Gastroesophageal sphincter (tissue), 4 donors: ENCODE results near the gene HNRNPR. TPM values are rescaled to one million over a fixed set of nuclear protein-coding genes. Genes with fewer than 3 reads are reported as not detected.

Experiments used
- ATAC-seq: fragments of 150-250 bp; one replicate; pipeline ENCODE4 v1.9.1; 2016; ENCODE audit warnings: mild to moderate bottlenecking, moderate library complexity
- H3K27ac ChIP-seq, 4 donors: fragments of 200-600 bp; sonication (generic) in 3 of 4; 1 replicate in 3 of 4; 2 replicates in 1 of 4; pipeline ENCODE4 v1.5.1; 2016 to 2019
- H3K27me3 ChIP-seq: fragments of 200-600 bp; sonication (generic); one replicate; pipeline ENCODE4 v1.5.1; 2019
- H3K36me3 ChIP-seq, 2 donors: fragments of 200-600 bp; sonication (generic); one replicate each; pipeline ENCODE4 v1.5.1; 2019; ENCODE audit warnings: control low read depth in 1 of 2
- H3K4me1 ChIP-seq, 3 donors: fragments of 200-600 bp; sonication (generic); 1 replicate in 2 of 3; 2 replicates in 1 of 3; pipeline ENCODE4 v1.5.1; 2016 to 2019; ENCODE audit warnings: control low read depth in 2 of 3
- H3K4me3 ChIP-seq, 2 donors: fragments of 200-600 bp; sonication (generic); one replicate each; pipeline ENCODE4 v1.5.1; 2019; ENCODE audit warnings: mild to moderate bottlenecking in 1 of 2, moderate library complexity in 1 of 2
- H3K9me3 ChIP-seq, 3 donors: fragments of 200-600 bp; sonication (generic); one replicate each; pipeline ENCODE4 v1.5.1; 2017 to 2019; ENCODE audit warnings: control low read depth in 2 of 3
- EP300 ChIP-seq: sonication (generic); formaldehyde crosslinking; IDR thresholded peaks from one replicate; pipeline ENCODE4 v1.6.1; 2017; ENCODE audit warnings: antibody characterized with exemption, mild to moderate bottlenecking
- POLR2A ChIP-seq, 2 donors: fragments of 450-650 bp; IDR thresholded peaks; one replicate each; pipeline ENCODE4 v1.6.1; 2017; ENCODE audit warnings: antibody characterized with exemption in 2 of 2, mild to moderate bottlenecking in 2 of 2, moderate library complexity in 1 of 2
- POLR2AphosphoS5 ChIP-seq: sonication (generic); formaldehyde crosslinking; IDR thresholded peaks from one replicate; pipeline ENCODE4 v1.6.1; 2017; ENCODE audit warnings: antibody characterized with exemption
- WGBS, 2 donors: methylation state at CpG; one replicate each; pipeline ENCODE4 v1.1.5; 2018; ENCODE audit warnings: low coverage in 1 of 2; 5-methylcytosine and 5-hydroxymethylcytosine counted together
- total RNA-seq, 4 donors: library from RNA; depleted of rRNA; stranded (reverse); fragments of >200 nt; gene quantifications; one replicate each; pipeline ENCODE4 v1.1.0, GENCODE V29; 2016
- TF ChIP-seq, protein P1 (sequence below), 4 experiments: fragments of 200-600 bp in 2 of 4; fragments of 450-650 bp in 2 of 4; sonication (generic) in 1 of 4; IDR thresholded peaks; one replicate each; pipeline ENCODE4 v1.5.1; 2017 to 2019; ENCODE audit warnings: antibody characterized with exemption in 4 of 4, mild to moderate bottlenecking in 2 of 4, moderate library complexity in 2 of 4

The HNRNPR gene
- total RNA-seq, 4 donors from 2014 or later, result 67.5 to 91.1 (median 73.6) TPM

DNA sequence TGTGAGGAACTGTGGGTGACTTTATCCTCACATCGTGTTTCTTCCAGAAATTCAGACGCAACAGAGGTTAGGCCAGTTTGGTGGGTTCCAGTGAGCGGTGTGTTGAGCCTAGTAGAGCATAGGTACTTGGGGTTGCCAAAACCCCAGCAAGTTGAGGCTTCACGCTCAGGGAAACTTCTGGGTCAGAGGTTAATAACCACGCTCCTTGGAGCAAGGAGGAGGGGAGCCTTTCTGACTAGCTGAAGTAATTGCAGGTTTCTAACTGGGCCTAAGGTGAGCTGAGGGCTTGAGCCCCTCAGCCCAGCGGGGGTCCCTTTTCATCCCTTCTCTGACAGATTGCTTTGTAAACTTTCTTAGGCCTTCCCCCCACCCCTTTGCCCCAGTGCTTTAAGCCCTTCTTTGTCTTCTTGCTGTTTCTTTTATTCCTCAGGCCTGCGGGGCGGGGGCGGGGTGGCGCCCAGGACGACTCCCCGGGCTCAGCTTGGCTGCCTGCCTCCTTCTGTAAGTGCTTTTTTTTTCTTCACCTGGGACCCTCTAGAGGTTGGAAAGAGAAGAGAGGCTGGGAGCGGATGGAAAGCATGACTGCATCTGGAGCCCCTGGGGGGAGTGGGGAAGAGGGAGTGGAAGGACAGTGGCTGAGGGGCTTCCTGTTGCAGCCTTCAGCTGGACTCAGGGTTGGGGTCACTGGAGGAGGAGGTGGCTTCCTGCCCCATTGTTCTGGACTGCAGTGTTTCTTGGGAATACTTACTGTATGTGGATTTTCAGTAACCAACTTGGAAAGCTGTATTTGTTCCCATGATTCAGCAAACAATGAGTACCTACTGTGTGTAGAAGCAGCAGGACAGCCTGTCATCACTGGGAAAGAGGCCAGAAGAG, 26.9 kb upstream of the HNRNPR start:
- ATAC-seq, result no peak
- H3K4me3 ChIP-seq, result peak overlapping the region in 1 of 2 donors; percentile 64
- no peaks in the 10 kb centered on the region for H3K27me3 ChIP-seq
- peaks cover 5 to 52% (median 32%) of the 10 kb centered on the region in 3 donors for H3K4me1 ChIP-seq
- 9 to 30% methylated on average over 4 to 7 of the region's 13 CpGs for WGBS, 2 donors
- no peaks in the 10 kb centered on the region for H3K9me3 ChIP-seq
- peak overlapping the region in 3 of 4 donors; percentile 95 to 100 (median 99) for H3K27ac ChIP-seq
- H3K36me3 ChIP-seq, result peaks cover 0 to 10% of the 10 kb centered on the region in 2 donors
- TF ChIP-seq POLR2A (IDR thresholded peaks at IDR 0.05), result no peak
- TF ChIP-seq POLR2AphosphoS5, result no peak
- TF ChIP-seq, protein P1, sequence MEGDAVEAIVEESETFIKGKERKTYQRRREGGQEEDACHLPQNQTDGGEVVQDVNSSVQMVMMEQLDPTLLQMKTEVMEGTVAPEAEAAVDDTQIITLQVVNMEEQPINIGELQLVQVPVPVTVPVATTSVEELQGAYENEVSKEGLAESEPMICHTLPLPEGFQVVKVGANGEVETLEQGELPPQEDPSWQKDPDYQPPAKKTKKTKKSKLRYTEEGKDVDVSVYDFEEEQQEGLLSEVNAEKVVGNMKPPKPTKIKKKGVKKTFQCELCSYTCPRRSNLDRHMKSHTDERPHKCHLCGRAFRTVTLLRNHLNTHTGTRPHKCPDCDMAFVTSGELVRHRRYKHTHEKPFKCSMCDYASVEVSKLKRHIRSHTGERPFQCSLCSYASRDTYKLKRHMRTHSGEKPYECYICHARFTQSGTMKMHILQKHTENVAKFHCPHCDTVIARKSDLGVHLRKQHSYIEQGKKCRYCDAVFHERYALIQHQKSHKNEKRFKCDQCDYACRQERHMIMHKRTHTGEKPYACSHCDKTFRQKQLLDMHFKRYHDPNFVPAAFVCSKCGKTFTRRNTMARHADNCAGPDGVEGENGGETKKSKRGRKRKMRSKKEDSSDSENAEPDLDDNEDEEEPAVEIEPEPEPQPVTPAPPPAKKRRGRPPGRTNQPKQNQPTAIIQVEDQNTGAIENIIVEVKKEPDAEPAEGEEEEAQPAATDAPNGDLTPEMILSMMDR (IDR thresholded peaks at IDR 0.05), result no peak
- no peak for TF ChIP-seq EP300

DNA sequence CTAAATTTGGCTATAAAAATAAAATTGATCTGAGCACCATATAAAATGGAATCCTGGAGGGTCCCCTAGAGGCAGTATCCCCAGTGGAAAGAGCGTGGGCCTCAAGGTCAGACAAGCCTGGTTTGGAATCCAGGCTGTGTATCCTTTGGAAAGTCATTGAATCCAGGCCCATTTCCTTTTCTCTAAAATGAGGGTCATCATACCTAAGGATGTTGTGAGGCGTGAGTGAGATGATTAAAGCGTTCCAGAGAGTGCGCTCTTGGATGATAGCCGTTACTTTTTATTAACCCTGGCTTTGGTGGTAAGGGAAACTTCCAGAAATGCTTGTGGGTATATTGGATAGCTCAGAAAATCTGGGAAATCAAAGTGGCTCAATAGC, 26.2 kb upstream of the HNRNPR start:
- Histone ChIP-seq H3K27me3 (no peaks in the 10 kb centered on the region), H3K27ac (peak overlapping the region; percentile 86 to 100 (median 97)), H3K4me1 (peaks cover 5 to 56% (median 32%) of the 10 kb centered on the region in 3 donors), H3K36me3 (peaks cover 0 to 16% of the 10 kb centered on the region in 2 donors), H3K9me3 (no peaks in the 10 kb centered on the region), H3K4me3 (peak overlapping the region in 1 of 2 donors; percentile 64)
- ATAC-seq, result no peak
- TF ChIP-seq POLR2AphosphoS5 (no peak), EP300 (no peak), POLR2A (IDR thresholded peaks at IDR 0.05) (no peak)
- TF ChIP-seq, protein P1 (IDR thresholded peaks at IDR 0.05), result no peak
- 25 to 31% methylated on average over 3 to 5 of the region's 5 CpGs for WGBS, 2 donors

GRCh38 chr1:23369335-23370013, 25.4 kb upstream of the HNRNPR start, which contains the start of gene ZNF436:
ZNF436 (minus strand) TSS chr1:23369836; CDS start chr1:23368005, 1,831 bp downstream.
- Histone ChIP-seq H3K36me3 (peaks cover 0 to 24% of the 10 kb centered on the region in 2 donors), H3K27me3 (no peaks in the 10 kb centered on the region), H3K4me1 (peaks cover 5 to 56% (median 32%) of the 10 kb centered on the region in 3 donors), H3K4me3 (peak within 1 kb of the TSS; percentile 46 to 64), H3K9me3 (peaks cover 0 to 5% (median 0%) of the 10 kb centered on the region in 3 donors), H3K27ac (peak within 1 kb of the TSS; percentile 86 to 100 (median 97))
- WGBS, 2 donors, result 0% methylated on average over 5 to 17 of the region's 29 CpGs
- ATAC-seq, result no peak
- TF ChIP-seq POLR2AphosphoS5 (peak; percentile 36), POLR2A (IDR thresholded peaks at IDR 0.05) (peak in 1 of 2 donors; percentile 44), EP300 (no peak)
- TF ChIP-seq, protein P1 (IDR thresholded peaks at IDR 0.05), result no peak

DNA sequence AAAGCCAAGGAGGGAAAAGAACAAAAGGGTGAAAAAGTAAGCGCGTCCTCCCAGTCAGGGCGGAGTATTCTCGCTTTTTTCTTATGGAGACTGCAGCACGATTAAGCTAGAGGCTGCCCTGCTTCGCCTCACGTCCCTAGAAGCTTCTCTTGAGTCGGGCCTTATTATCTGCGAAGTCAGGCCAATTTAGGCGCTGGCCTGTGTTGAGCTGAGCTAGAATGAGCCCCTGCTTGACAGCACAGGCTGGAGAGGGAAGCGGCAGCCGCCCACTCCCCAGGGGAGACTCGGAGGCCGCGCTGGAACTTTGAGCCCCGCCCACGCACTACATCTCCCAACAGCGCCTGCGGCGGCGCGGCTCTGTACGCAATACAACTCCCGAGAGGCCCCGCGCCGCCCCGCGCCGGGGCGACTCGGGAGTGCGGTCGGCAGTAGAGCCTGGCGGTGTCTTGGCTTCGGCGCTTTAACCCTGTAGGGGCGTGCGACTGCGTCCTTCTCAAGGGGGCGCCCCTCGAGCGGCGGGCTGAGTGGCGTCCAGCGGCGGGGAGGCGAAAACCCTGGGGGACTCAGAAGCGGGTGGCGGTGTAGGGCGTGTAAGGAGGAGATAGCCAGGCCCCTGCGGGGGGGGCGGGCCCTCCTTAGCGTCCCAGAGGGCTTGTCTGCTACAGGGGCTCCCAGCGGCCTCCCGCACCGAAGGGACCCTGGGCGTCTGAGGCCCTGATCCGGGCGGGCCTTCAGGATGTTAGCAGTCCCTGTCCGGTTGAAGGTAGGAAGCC, 24.7 kb upstream of the HNRNPR start:
- Histone ChIP-seq H3K27ac (peak overlapping the region; percentile 86 to 100 (median 97)), H3K27me3 (no peaks in the 10 kb centered on the region), H3K9me3 (peaks cover 0 to 12% (median 0%) of the 10 kb centered on the region in 3 donors), H3K36me3 (peaks cover 0 to 32% of the 10 kb centered on the region in 2 donors), H3K4me1 (peaks cover 5 to 56% (median 32%) of the 10 kb centered on the region in 3 donors), H3K4me3 (peak overlapping the region; percentile 46 to 64)
- TF ChIP-seq, protein P1 (IDR thresholded peaks at IDR 0.05), result peak in 2 of 4 experiments; percentile 16 to 36
- TF ChIP-seq POLR2A (IDR thresholded peaks at IDR 0.05) (peak; percentile 77 to 89), EP300 (no peak), POLR2AphosphoS5 (peak; percentile 83)
- ATAC-seq, result peak; percentile 87
- 0 to 3% methylated on average over 6 to 9 of the region's 61 CpGs for WGBS, 2 donors
